K562 (cell line): ENCODE data around the gene HSD11B1. TPM values are rescaled to one million over a fixed set of nuclear protein-coding genes. Genes with fewer than 3 reads are reported as not detected.

Experiments
- ARID1B ChIP-seq: fragments of 450-650 bp; IDR thresholded peaks from 2 replicates; pipeline ENCODE4 v1.6.1; 2016; ENCODE audit warnings: antibody characterized with exemption, mild to moderate bottlenecking, inconsistent platforms
- ARID4B ChIP-seq: sonication (generic); formaldehyde crosslinking; IDR thresholded peaks from 2 replicates; pipeline ENCODE4 v1.8.0; 2022; ENCODE audit warnings: mild to moderate bottlenecking, missing genetic modification reagents
- BCL6 ChIP-seq: fragments of 250-450 bp; sonication (Bioruptor Pico); IDR thresholded peaks from 2 replicates; pipeline ENCODE4 v1.4.0; 2020
- C11orf30 ChIP-seq: fragments of 450-650 bp; IDR thresholded peaks from 2 replicates; pipeline ENCODE4 v1.6.1; 2016; ENCODE audit warnings: low read depth, mild to moderate bottlenecking
- CLOCK ChIP-seq: fragments of 250-450 bp; sonication (Bioruptor Pico); IDR thresholded peaks from 2 replicates; pipeline ENCODE4 v1.4.0; 2020; ENCODE audit warnings: mild to moderate bottlenecking, moderate library complexity, borderline replicate concordance
- FOXA1 ChIP-seq: fragments of 450-650 bp; IDR thresholded peaks from 2 replicates; pipeline ENCODE4 v1.6.1; 2016; ENCODE audit warnings: mild to moderate bottlenecking, borderline replicate concordance
- HIVEP1 ChIP-seq: fragments of 250-450 bp; sonication (Bioruptor Pico); IDR thresholded peaks from 2 replicates; pipeline ENCODE4 v1.4.0; 2020; ENCODE audit warnings: mild to moderate bottlenecking
- NFYB ChIP-seq: IDR thresholded peaks from 2 replicates; pipeline ENCODE4 v1.6.1; 2011; ENCODE audit warnings: mild to moderate bottlenecking, moderate library complexity; ENCODE audit not compliant: insufficient read length; ENCODE audit errors: extremely low read depth
- PKNOX1 ChIP-seq: fragments of 450-650 bp; IDR thresholded peaks from 2 replicates; pipeline ENCODE4 v1.6.1; 2016
- RB1 ChIP-seq: fragments of 450-650 bp; IDR thresholded peaks from 2 replicates; pipeline ENCODE4 v1.6.1; 2017; ENCODE audit warnings: low read depth, mild to moderate bottlenecking
- SRSF3 ChIP-seq: fragments of 200-400 bp; formaldehyde crosslinking; IDR thresholded peaks from 2 replicates; pipeline ENCODE4 v1.6.1; 2016; ENCODE audit warnings: mild to moderate bottlenecking, low read length, moderate library complexity; ENCODE audit not compliant: insufficient read depth
- TCFL5 ChIP-seq: fragments of 250-450 bp; sonication (Bioruptor Pico); conservative IDR thresholded peaks from 2 replicates; pipeline ENCODE4 v1.6.1; 2021; ENCODE audit warnings: mild to moderate bottlenecking, moderate library complexity, matching md5 sums
- TFE3 ChIP-seq: fragments of 450-650 bp; formaldehyde crosslinking; IDR thresholded peaks from 2 replicates; pipeline ENCODE4 v1.4.0; 2020; ENCODE audit warnings: mild to moderate bottlenecking, mixed read lengths
- XRCC3 ChIP-seq: fragments of 450-650 bp; IDR thresholded peaks from 2 replicates; pipeline ENCODE4 v1.6.1; 2017; ENCODE audit warnings: mild to moderate bottlenecking, moderate library complexity
- ZNF121 ChIP-seq: sonication (generic); formaldehyde crosslinking; conservative IDR thresholded peaks from 2 replicates; pipeline ENCODE4 v1.8.0; 2022; ENCODE audit warnings: missing genetic modification reagents
- ZNF316 ChIP-seq: fragments of 450-650 bp; IDR thresholded peaks from 2 replicates; pipeline ENCODE4 v1.6.1; 2016
- ZNF324 ChIP-seq: fragments of 250-450 bp; sonication (Bioruptor Pico); IDR thresholded peaks from 2 replicates; pipeline ENCODE4 v1.4.0; 2020; ENCODE audit warnings: mild to moderate bottlenecking
- ZNF408 ChIP-seq: fragments of 250-450 bp; sonication (Bioruptor Pico); IDR thresholded peaks from 2 replicates; pipeline ENCODE4 v1.4.0; 2020; ENCODE audit warnings: low read depth, mild to moderate bottlenecking, moderate library complexity
- ZNF584 ChIP-seq: fragments of 200-800 bp; sonication (Bioruptor generic); IDR thresholded peaks from 2 replicates; pipeline ENCODE4 v1.6.1; 2016; ENCODE audit warnings: low read depth, mild to moderate bottlenecking, missing genetic modification characterization, missing compliant biosample characterization
- polyA plus RNA-seq, 8 experiments: library from polyadenylated mRNA; depleted of rRNA in 4 of 8; stranded (reverse) in 5 of 8; unstranded in 3 of 8; fragments of >200 nt; fragmentation: Nextera tagmentation in 2 of 8; fragmentation: Illumina TruSeq in 1 of 8; extraction: Ambion mirVana in 2 of 8; extraction: Trizol in 1 of 8; gene quantifications; 2 replicates each; pipeline versions ENCODE4 v1.2.1 to v1.2.3, GENCODE V29; 2011 to 2014; ENCODE audit warnings: inconsistent platforms in 1 of 8, missing spikeins in 1 of 8
- total RNA-seq, 7 experiments: library from RNA; depleted of rRNA in 6 of 7; stranded (reverse); fragments of >200 nt in 6 of 7; fragmentation: Illumina TruSeq in 2 of 7; extraction: Trizol in 2 of 7; gene quantifications; 2 replicates each; pipeline versions ENCODE4 v1.2.1 to v1.2.3, GENCODE V29; 2011 to 2021; ENCODE audit warnings: low replicate concordance in 1 of 7

HSD11B1 gene
- total and polyA plus RNA-seq, 9 of the 15 experiments (the other 6 are each of a cell fraction or from before 2014, with no cell fraction given) = 0.04 to 0.16 TPM; not detected in 7

GRCh38 chr1:209746451-209747165 lies 42.0 kb downstream of the HSD11B1 start (continued):
- TF ChIP-seq CLOCK (CRISPR knock-in tag) (peak; percentile 19; the same call in 1 of the 2 replicates), ARID4B (CRISPR knock-in tag) (no peak), ARID1B (peak; percentile 42; the same call in 1 of the 2 replicates), XRCC3 (no peak), HIVEP1 (CRISPR knock-in tag) (no peak), BCL6 (CRISPR knock-in tag) (no peak), RB1 (no peak), C11orf30 (no peak), FOXA1 (no peak), TFE3 (CRISPR knock-in tag) (0 out of 2 replicates have a peak, but pooled peaks have one; percentile 3), TCFL5 (CRISPR knock-in tag) (no peak), PKNOX1 (no peak), ZNF324 (0 out of 2 replicates have a peak, but pooled peaks have one; percentile 44), ZNF408 (CRISPR knock-in tag) (no peak), NFYB (no peak), SRSF3 (no peak), ZNF316 (no peak), ZNF121 (no peak), ZNF584 (CRISPR knock-in tag) (0 out of 2 replicates have a peak, but pooled peaks have one; percentile 36)
